ENCODE data around the gene C2orf42. TPM values are rescaled to one million over a fixed set of nuclear protein-coding genes. Genes with fewer than 3 reads are reported as not detected.

The C2orf42 gene
- total RNA-seq, 1 experiment from 2014 or later = 17.1 TPM

DNA sequence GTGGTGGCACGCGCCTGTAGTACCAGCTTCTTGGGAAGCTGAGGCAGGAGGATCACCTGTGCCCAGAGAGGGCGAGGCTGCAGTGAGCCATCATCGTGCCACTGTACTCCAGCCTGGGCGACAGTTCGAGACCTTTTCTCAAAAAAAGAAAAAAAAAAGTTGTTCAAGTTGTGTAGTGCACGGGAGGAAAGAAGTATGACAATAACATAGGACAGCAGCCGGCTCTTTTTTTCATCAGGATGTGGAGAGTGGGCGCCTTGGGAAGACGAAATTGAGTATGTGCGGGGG is 67.0 kb downstream of the C2orf42 start:
- no peaks in the 10 kb centered on the region for H3K9me3 ChIP-seq (ENCODE audit: low read length)
- no TSS peak for BruUV-seq (replicated peaks)
- H3K27me3 ChIP-seq (ENCODE audit: low read length) = no peaks in the 10 kb centered on the region
- TF ChIP-seq EZH2phosphoT487 (IDR thresholded peaks at IDR 0.05; ENCODE audit: borderline replicate concordance, low read length) = no peak
- TF ChIP-seq EZH2 (IDR thresholded peaks at IDR 0.05; ENCODE audit: low read length, unreplicated experiment) = no peak
- TF ChIP-seq, protein P1, sequence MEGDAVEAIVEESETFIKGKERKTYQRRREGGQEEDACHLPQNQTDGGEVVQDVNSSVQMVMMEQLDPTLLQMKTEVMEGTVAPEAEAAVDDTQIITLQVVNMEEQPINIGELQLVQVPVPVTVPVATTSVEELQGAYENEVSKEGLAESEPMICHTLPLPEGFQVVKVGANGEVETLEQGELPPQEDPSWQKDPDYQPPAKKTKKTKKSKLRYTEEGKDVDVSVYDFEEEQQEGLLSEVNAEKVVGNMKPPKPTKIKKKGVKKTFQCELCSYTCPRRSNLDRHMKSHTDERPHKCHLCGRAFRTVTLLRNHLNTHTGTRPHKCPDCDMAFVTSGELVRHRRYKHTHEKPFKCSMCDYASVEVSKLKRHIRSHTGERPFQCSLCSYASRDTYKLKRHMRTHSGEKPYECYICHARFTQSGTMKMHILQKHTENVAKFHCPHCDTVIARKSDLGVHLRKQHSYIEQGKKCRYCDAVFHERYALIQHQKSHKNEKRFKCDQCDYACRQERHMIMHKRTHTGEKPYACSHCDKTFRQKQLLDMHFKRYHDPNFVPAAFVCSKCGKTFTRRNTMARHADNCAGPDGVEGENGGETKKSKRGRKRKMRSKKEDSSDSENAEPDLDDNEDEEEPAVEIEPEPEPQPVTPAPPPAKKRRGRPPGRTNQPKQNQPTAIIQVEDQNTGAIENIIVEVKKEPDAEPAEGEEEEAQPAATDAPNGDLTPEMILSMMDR (conservative IDR thresholded peaks at IDR 0.05; ENCODE audit: low read depth, low read length) = no peak
- H3K4me3 ChIP-seq (ENCODE audit: low read length) = peak overlapping the region; percentile 78
- peaks cover 21% of the 10 kb centered on the region for H3K4me1 ChIP-seq (ENCODE audit: insufficient read depth, low read length)
- H3K9me2 ChIP-seq (replicated peaks; ENCODE audit: low read length) = no peaks in the 10 kb centered on the region
- DNase-seq (no peak), ATAC-seq (no peak)
- ChIA-PET POLR2A (ENCODE audit: unreplicated experiment) (interaction anchor here (0.6 to 0.7 kb wide), 3 partner anchors 31 to 191 kb away, joined by 3 to 20 read pairs (median 4); no protein-coding TSS in a partner anchor), CTCF (interaction anchor here (0.7 to 1.0 kb wide), 2 partner anchors 53 to 146 kb away, joined by 3 read pairs; no protein-coding TSS in a partner anchor)
- no peaks in the 10 kb centered on the region for H3K79me2 ChIP-seq (ENCODE audit: low read length)
- peak overlapping the region; percentile 92 for H3K9ac ChIP-seq (ENCODE audit: low read length)
- intact Hi-C loops (cut with micrococcal nuclease) = loop anchor here (1.0 to 5.0 kb wide), 3 partner anchors 15 to 36 kb away; partner anchors contain the start of gene PCBP1
- H2AFZ ChIP-seq (ENCODE audit: low read length) = peak overlapping the region; percentile 99
- peak overlapping the region; percentile 96 for H3K4me2 ChIP-seq (ENCODE audit: low read length)
- H3K36me3 ChIP-seq (ENCODE audit: low read depth, low read length) = no peaks in the 10 kb centered on the region
- peak overlapping the region; percentile 72; the same call in 1 of the 2 replicates for H3K27ac ChIP-seq (ENCODE audit: low read length)
- no peaks in the 10 kb centered on the region for H4K20me1 ChIP-seq (ENCODE audit: low read length)
- H3F3A ChIP-seq (ENCODE audit: low read length, unreplicated experiment) = no peaks in the 10 kb centered on the region

DNA sequence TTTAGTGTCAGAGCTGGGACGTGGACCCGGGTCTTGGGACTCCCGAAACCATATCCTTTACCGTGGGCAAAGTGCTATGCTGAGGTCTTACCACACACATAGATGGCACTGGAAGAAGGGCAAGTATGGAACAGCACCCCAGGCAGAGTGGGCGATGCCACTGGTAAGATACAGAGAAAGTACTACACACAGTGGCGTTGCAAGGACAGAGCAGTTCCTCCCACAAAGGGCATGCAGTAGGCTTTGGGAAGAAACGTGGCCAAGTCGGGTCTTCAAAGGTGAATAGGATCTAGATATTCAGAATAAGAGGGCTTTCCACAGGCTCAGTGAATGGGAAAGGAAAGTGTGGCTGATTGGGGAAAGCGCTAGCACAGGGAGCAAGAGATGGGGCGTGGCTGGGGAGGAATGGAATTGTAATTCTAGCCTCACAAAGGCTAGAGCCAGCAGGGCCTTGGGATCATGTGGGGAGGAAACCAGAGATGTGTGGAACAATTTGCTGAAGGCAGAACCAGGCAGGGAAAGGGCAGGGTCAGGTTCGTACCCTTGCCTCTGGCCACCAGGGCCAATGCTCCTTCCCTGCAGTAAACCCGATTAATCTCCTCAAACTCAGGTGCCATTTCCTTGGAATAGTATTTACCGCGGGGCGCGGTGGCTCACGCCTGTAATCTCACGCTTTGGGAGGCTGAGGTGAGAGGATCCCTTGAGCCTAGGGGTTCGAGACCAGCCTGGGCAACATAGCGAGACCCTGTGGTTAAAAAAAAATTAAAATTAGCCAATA is 67.6 kb downstream of the C2orf42 start:
- H3K9me3 ChIP-seq (ENCODE audit: low read length) = no peaks in the 10 kb centered on the region
- no peaks in the 10 kb centered on the region for H4K20me1 ChIP-seq (ENCODE audit: low read length)
- BruUV-seq (replicated peaks) = no TSS peak
- no peak overlapping the region for H3K9ac ChIP-seq (ENCODE audit: low read length)
- TF ChIP-seq, protein P1 (conservative IDR thresholded peaks at IDR 0.05; ENCODE audit: low read depth, low read length) = no peak
- TF ChIP-seq EZH2 (IDR thresholded peaks at IDR 0.05; ENCODE audit: low read length, unreplicated experiment) (no peak), EZH2phosphoT487 (IDR thresholded peaks at IDR 0.05; ENCODE audit: borderline replicate concordance, low read length) (no peak)
- DNase-seq (peak; percentile 34), ATAC-seq (no peak)
- H3K4me2 ChIP-seq (ENCODE audit: low read length) = peak overlapping the region; percentile 96
- H3K4me1 ChIP-seq (ENCODE audit: insufficient read depth, low read length) = peaks cover 21% of the 10 kb centered on the region
- ChIA-PET POLR2A (ENCODE audit: unreplicated experiment) (interaction anchor here (0.6 to 0.7 kb wide), 2 partner anchors 15 to 31 kb away, joined by 3 to 9 read pairs; no protein-coding TSS in a partner anchor), CTCF (no interaction called here)
- no peaks in the 10 kb centered on the region for H3K36me3 ChIP-seq (ENCODE audit: low read depth, low read length)
- H3K4me3 ChIP-seq (ENCODE audit: low read length) = peak overlapping the region; percentile 78; the same call in 1 of the 2 replicates
- no peaks in the 10 kb centered on the region for H3K9me2 ChIP-seq (replicated peaks; ENCODE audit: low read length)
- peak overlapping the region; percentile 99; the same call in 1 of the 2 replicates for H2AFZ ChIP-seq (ENCODE audit: low read length)
- H3F3A ChIP-seq (ENCODE audit: low read length, unreplicated experiment) = no peaks in the 10 kb centered on the region
- H3K27me3 ChIP-seq (ENCODE audit: low read length) = no peaks in the 10 kb centered on the region
- H3K27ac ChIP-seq (ENCODE audit: low read length) = 0 out of 2 replicates have a peak overlapping the region, but pooled peaks have one; percentile 72
- no peaks in the 10 kb centered on the region for H3K79me2 ChIP-seq (ENCODE audit: low read length)
- intact Hi-C loops (cut with micrococcal nuclease) = loop anchor here (5.0 kb wide), 1 partner anchor 36 kb away; the partner anchor contains the start of gene PCBP1

DNA sequence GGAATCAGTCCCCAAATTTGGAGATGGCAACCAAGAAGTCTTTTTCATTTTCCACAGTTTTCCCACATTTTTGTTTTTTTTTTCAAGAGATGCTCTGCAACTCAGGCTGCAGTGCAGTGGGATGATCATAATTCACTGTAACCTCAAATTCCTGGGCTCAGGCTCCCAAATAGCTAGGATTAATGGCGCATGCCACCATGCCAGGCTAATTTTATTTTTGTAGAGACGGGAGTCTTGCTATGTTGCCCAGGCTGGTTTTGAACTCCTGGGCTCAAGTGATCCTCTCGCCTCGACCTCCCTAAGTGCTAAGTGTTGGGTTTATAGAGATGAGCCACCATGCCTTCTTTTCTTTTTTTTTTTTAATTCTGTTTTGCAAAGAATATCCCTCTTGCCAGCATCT is 68.3 kb downstream of the C2orf42 start:
- no peaks in the 10 kb centered on the region for H3K27me3 ChIP-seq (ENCODE audit: low read length)
- ATAC-seq (no peak), DNase-seq (no peak)
- no peaks in the 10 kb centered on the region for H3K9me2 ChIP-seq (replicated peaks; ENCODE audit: low read length)
- H3K36me3 ChIP-seq (ENCODE audit: low read depth, low read length) = no peaks in the 10 kb centered on the region
- H3K9me3 ChIP-seq (ENCODE audit: low read length) = no peaks in the 10 kb centered on the region
- CTCF ChIA-PET = no interaction called here
- H3K79me2 ChIP-seq (ENCODE audit: low read length) = no peaks in the 10 kb centered on the region
- POLR2A ChIA-PET (ENCODE audit: unreplicated experiment) = interaction anchor here (0.7 kb wide), 1 partner anchor 14 kb away, joined by 9 read pairs; no protein-coding TSS in a partner anchor
- intact Hi-C loops (cut with micrococcal nuclease) = loop anchor here (5.0 kb wide), 1 partner anchor 35 kb away; the partner anchor contains the start of gene PCBP1
- no TSS peak for BruUV-seq (replicated peaks)
- no peak overlapping the region for H3K4me3 ChIP-seq (ENCODE audit: low read length)
- H3F3A ChIP-seq (ENCODE audit: low read length, unreplicated experiment) = no peaks in the 10 kb centered on the region
- H3K4me2 ChIP-seq (ENCODE audit: low read length) = no peak overlapping the region
- peaks cover 21% of the 10 kb centered on the region for H3K4me1 ChIP-seq (ENCODE audit: insufficient read depth, low read length)
- H2AFZ ChIP-seq (ENCODE audit: low read length) = no peak overlapping the region
- H4K20me1 ChIP-seq (ENCODE audit: low read length) = no peaks in the 10 kb centered on the region
- TF ChIP-seq, protein P1 (conservative IDR thresholded peaks at IDR 0.05; ENCODE audit: low read depth, low read length) = no peak
- no peak for TF ChIP-seq EZH2phosphoT487 (IDR thresholded peaks at IDR 0.05; ENCODE audit: borderline replicate concordance, low read length)
- TF ChIP-seq EZH2 (IDR thresholded peaks at IDR 0.05; ENCODE audit: low read length, unreplicated experiment) = no peak
- no peak overlapping the region for H3K27ac ChIP-seq (ENCODE audit: low read length)
- H3K9ac ChIP-seq (ENCODE audit: low read length) = no peak overlapping the region
